Activated CD8-positive, alpha-beta memory T cell treated with anti-CD3 and anti-CD28 coated beads, Interleukin-2, amount 10 ng/mL, durations not matched to agents 7 days and 5 days (primary cell): ENCODE results near the gene DRC1. TPM values are rescaled to one million over a fixed set of nuclear protein-coding genes. Genes with fewer than 3 reads are reported as not detected.

Experiments used
- ATAC-seq: fragments of 150-1000 bp; cut with Tn5 transposase; one replicate; pipeline ENCODE4 v1.10.0; 2021; ENCODE audit warnings: moderate library complexity
- CTCF ChIA-PET: fragments of 350-600 bp; sonication (Branson Sonifier 250); formaldehyde crosslinking; loops from one replicate; lab custom pipeline; 2021; ENCODE audit warnings: antibody characterized with exemption; lab: Charles Lee
- DNase-seq: peaks from one replicate; pipeline ENCODE4 v3.0.0-alpha.2; 2020
- H3K27ac Mint-ChIP-seq: one replicate; pipeline ENCODE4 v1.8.0; 2021; ENCODE audit warnings: mild to moderate bottlenecking, mixed read lengths
- H3K27me3 Mint-ChIP-seq: one replicate; pipeline ENCODE4 v1.8.0; 2021; ENCODE audit warnings: mixed read lengths
- H3K36me3 Mint-ChIP-seq: one replicate; pipeline ENCODE4 v1.8.0; 2021; ENCODE audit warnings: mild to moderate bottlenecking, mixed read lengths
- H3K4me1 Mint-ChIP-seq: one replicate; pipeline ENCODE4 v1.8.0; 2021; ENCODE audit warnings: mixed read lengths
- H3K4me3 Mint-ChIP-seq: one replicate; pipeline ENCODE4 v1.8.0; 2021; ENCODE audit warnings: mild to moderate bottlenecking, moderate library complexity, mixed read lengths
- H3K9me3 Mint-ChIP-seq: one replicate; pipeline ENCODE4 v1.8.0; 2022; ENCODE audit warnings: low read depth, mixed read lengths
- total RNA-seq, 2 experiments: library from RNA; stranded (reverse); gene quantifications; one replicate each; pipeline ENCODE4 v1.2.3, GENCODE V29; 2021

DRC1 gene
- total RNA-seq, 2 experiments from 2014 or later: not detected

GRCh38 chr2:26480566-26481423, 79.1 kb downstream of the DRC1 start:
- H3K36me3 Mint-ChIP-seq: peaks cover 2% of the 10 kb centered on the region
- no peak overlapping the region for H3K4me3 Mint-ChIP-seq
- CTCF ChIA-PET: no interaction called here
- peaks cover 11% of the 10 kb centered on the region for H3K4me1 Mint-ChIP-seq
- ATAC-seq: no peak
- no peak overlapping the region for H3K27ac Mint-ChIP-seq
- no peaks in the 10 kb centered on the region for H3K9me3 Mint-ChIP-seq
- no peaks in the 10 kb centered on the region for H3K27me3 Mint-ChIP-seq
- DNase-seq: no peak

GRCh38 chr2:26481706-26482105, 80.0 kb downstream of the DRC1 start:
- H3K27ac Mint-ChIP-seq: no peak overlapping the region
- no peaks in the 10 kb centered on the region for H3K27me3 Mint-ChIP-seq
- H3K36me3 Mint-ChIP-seq: peaks cover 2% of the 10 kb centered on the region
- peaks cover 17% of the 10 kb centered on the region for H3K4me1 Mint-ChIP-seq
- no peaks in the 10 kb centered on the region for H3K9me3 Mint-ChIP-seq
- DNase-seq (no peak), ATAC-seq (no peak)
- CTCF ChIA-PET: no interaction called here
- H3K4me3 Mint-ChIP-seq: no peak overlapping the region

- Mint-ChIP-seq H3K27me3 (no peaks in the 10 kb centered on the region), H3K4me1 (peaks cover 23% of the 10 kb centered on the region), H3K4me3 (no peak overlapping the region), H3K9me3 (no peaks in the 10 kb centered on the region), H3K27ac (no peak overlapping the region), H3K36me3 (peaks cover 2% of the 10 kb centered on the region)
- no peak for DNase-seq
- no peak for ATAC-seq
- CTCF ChIA-PET: no interaction called here
Observed at GRCh38 chr2:26482211-26483026, 80.7 kb downstream of the DRC1 start.

- H3K4me3 Mint-ChIP-seq: no peak overlapping the region
- DNase-seq: no peak
- no peaks in the 10 kb centered on the region for H3K36me3 Mint-ChIP-seq
- no peaks in the 10 kb centered on the region for H3K27me3 Mint-ChIP-seq
- no peaks in the 10 kb centered on the region for H3K9me3 Mint-ChIP-seq
- ATAC-seq: no peak
- CTCF ChIA-PET: no interaction called here
- H3K27ac Mint-ChIP-seq: no peak overlapping the region
- H3K4me1 Mint-ChIP-seq: peaks cover 23% of the 10 kb centered on the region
Observed at GRCh38 chr2:26483027-26483326, 81.3 kb downstream of the DRC1 start.

- CTCF ChIA-PET: interaction anchor here (1.8 to 2.1 kb wide), 2 partner anchors 14 to 19 kb away, joined by 5 read pairs; no protein-coding TSS in a partner anchor
- no peak for DNase-seq
- Mint-ChIP-seq H3K4me1 (peaks cover 24% of the 10 kb centered on the region), H3K27ac (no peak overlapping the region), H3K4me3 (no peak overlapping the region), H3K36me3 (no peaks in the 10 kb centered on the region), H3K9me3 (no peaks in the 10 kb centered on the region), H3K27me3 (no peaks in the 10 kb centered on the region)
- ATAC-seq: no peak
Observed at GRCh38 chr2:26483516-26483915, 81.8 kb downstream of the DRC1 start.

GRCh38 chr2:26483957-26484565, 82.3 kb downstream of the DRC1 start:
- Mint-ChIP-seq H3K4me3 (no peak overlapping the region), H3K36me3 (no peaks in the 10 kb centered on the region), H3K9me3 (no peaks in the 10 kb centered on the region), H3K27me3 (no peaks in the 10 kb centered on the region), H3K27ac (no peak overlapping the region), H3K4me1 (peaks cover 24% of the 10 kb centered on the region)
- DNase-seq: no peak
- CTCF ChIA-PET: interaction anchor here (1.8 to 2.1 kb wide), 2 partner anchors 15 to 19 kb away, joined by 5 read pairs; no protein-coding TSS in a partner anchor
- ATAC-seq: no peak

- Mint-ChIP-seq H3K27ac (no peak overlapping the region), H3K4me1 (peaks cover 26% of the 10 kb centered on the region), H3K27me3 (no peaks in the 10 kb centered on the region), H3K4me3 (no peak overlapping the region), H3K9me3 (no peaks in the 10 kb centered on the region), H3K36me3 (no peaks in the 10 kb centered on the region)
- DNase-seq (no peak), ATAC-seq (no peak)
- CTCF ChIA-PET: interaction anchor here (1.8 to 2.1 kb wide), 2 partner anchors 15 to 18 kb away, joined by 5 read pairs; no protein-coding TSS in a partner anchor
Observed at GRCh38 chr2:26484579-26484978, 82.9 kb downstream of the DRC1 start.

GRCh38 chr2:26485099-26485498, 83.4 kb downstream of the DRC1 start:
- ATAC-seq: no peak
- Mint-ChIP-seq H3K27ac (no peak overlapping the region), H3K27me3 (no peaks in the 10 kb centered on the region), H3K4me3 (no peak overlapping the region), H3K36me3 (no peaks in the 10 kb centered on the region), H3K4me1 (peaks cover 26% of the 10 kb centered on the region), H3K9me3 (no peaks in the 10 kb centered on the region)
- CTCF ChIA-PET: interaction anchor here (1.8 to 2.1 kb wide), 2 partner anchors 16 to 18 kb away, joined by 5 read pairs; no protein-coding TSS in a partner anchor
- no peak for DNase-seq

- Mint-ChIP-seq H3K9me3 (no peaks in the 10 kb centered on the region), H3K4me1 (peaks cover 26% of the 10 kb centered on the region), H3K27ac (peak overlapping the region; percentile 64), H3K27me3 (no peaks in the 10 kb centered on the region), H3K4me3 (no peak overlapping the region), H3K36me3 (no peaks in the 10 kb centered on the region)
- ATAC-seq (no peak), DNase-seq (no peak)
- CTCF ChIA-PET: interaction anchor here (2.3 kb wide), 1 partner anchor 16 kb away, joined by 10 read pairs; no protein-coding TSS in a partner anchor
Observed at GRCh38 chr2:26485725-26486418, 84.2 kb downstream of the DRC1 start.

- Mint-ChIP-seq H3K36me3 (no peaks in the 10 kb centered on the region), H3K4me1 (peaks cover 26% of the 10 kb centered on the region), H3K9me3 (no peaks in the 10 kb centered on the region), H3K4me3 (no peak overlapping the region), H3K27me3 (no peaks in the 10 kb centered on the region), H3K27ac (peak overlapping the region; percentile 83)
- DNase-seq (peak; percentile 50), ATAC-seq (peak; percentile 62)
- CTCF ChIA-PET: interaction anchor here (0.8 to 2.3 kb wide), 3 partner anchors 10 to 17 kb away, joined by 3 to 12 read pairs (median 10); no protein-coding TSS in a partner anchor
Observed at GRCh38 chr2:26486789-26487188, 85.1 kb downstream of the DRC1 start.

- Mint-ChIP-seq H3K27me3 (no peaks in the 10 kb centered on the region), H3K9me3 (no peaks in the 10 kb centered on the region), H3K36me3 (no peaks in the 10 kb centered on the region), H3K4me1 (peaks cover 26% of the 10 kb centered on the region), H3K27ac (peak overlapping the region; percentile 83), H3K4me3 (no peak overlapping the region)
- CTCF ChIA-PET: interaction anchor here (0.8 to 2.3 kb wide), 4 partner anchors 10 to 17 kb away, joined by 3 to 12 read pairs (median 8); no protein-coding TSS in a partner anchor
- ATAC-seq (peak; percentile 60), DNase-seq (peak; percentile 67)
Observed at GRCh38 chr2:26487192-26487591, 85.5 kb downstream of the DRC1 start.

GRCh38 chr2:26488463-26489212, 86.9 kb downstream of the DRC1 start:
- Mint-ChIP-seq H3K27ac (no peak overlapping the region), H3K4me3 (no peak overlapping the region), H3K9me3 (no peaks in the 10 kb centered on the region), H3K27me3 (no peaks in the 10 kb centered on the region), H3K36me3 (no peaks in the 10 kb centered on the region), H3K4me1 (peaks cover 30% of the 10 kb centered on the region)
- ATAC-seq: no peak
- DNase-seq: no peak
- CTCF ChIA-PET: interaction anchor here (2.0 kb wide), 1 partner anchor 15 kb away, joined by 12 read pairs; no protein-coding TSS in a partner anchor
